ENCODE results near the gene NT5C1B. TPM values are rescaled to one million over a fixed set of nuclear protein-coding genes. Genes with fewer than 3 reads are reported as not detected.

Gene NT5C1B
- total RNA-seq, 2 experiments from 2014 or later, result not detected

- no peaks in the 10 kb centered on the region for H3K36me3 Mint-ChIP-seq (ENCODE audit: low read depth)
- no peak overlapping the region for H3K27ac Mint-ChIP-seq
- no peaks in the 10 kb centered on the region for H3K9me3 Mint-ChIP-seq
- no peak for DNase-seq
- no peaks in the 10 kb centered on the region for H3K4me1 Mint-ChIP-seq
- peaks cover 22% of the 10 kb centered on the region for H3K27me3 Mint-ChIP-seq
- POLR2A ChIA-PET, result no interaction called here
- CTCF ChIA-PET, result no interaction called here
- no peak overlapping the region for H3K4me3 Mint-ChIP-seq
These were observed 74.6 kb downstream of the NT5C1B start for GRCh38 chr2:18514526-18515461.

Other genes with a start within 250 kb of the NT5C1B start
- gene RDH14, start 28.9 kb downstream of the NT5C1B start, total RNA-seq, result 10 to 100 TPM; 13.2 to 14.0 TPM

Data from activated CD4-positive, alpha-beta memory T cell treated with anti-CD3 and anti-CD28 coated beads, Interleukin-2, amount 10 ng/mL, durations not matched to agents 7 days and 5 days (primary cell).